Breast epithelium (tissue), 3 donors: ENCODE measurements around the gene TMCC3.
"Not testable (repeated sequence)": the region's sequence is repeated elsewhere in the genome, so short reads cannot be mapped to it uniquely, and the experiment has no call there.

ENCODE experiments used
- POLR2A ChIP-seq: fragments of 450-650 bp; IDR thresholded peaks from one replicate; pipeline ENCODE4 v1.6.1; 2016; ENCODE audit warnings: antibody characterized with exemption, mild to moderate bottlenecking, moderate library complexity
- POLR2AphosphoS5 ChIP-seq, 3 donors: sonication (generic); formaldehyde crosslinking; IDR thresholded peaks; one replicate each; pipeline ENCODE4 v1.6.1; 2017; ENCODE audit warnings: antibody characterized with exemption in 3 of 3
- TF ChIP-seq, protein P1 (sequence below), 3 donors: fragments of 450-650 bp; IDR thresholded peaks; one replicate each; pipeline ENCODE4 v1.5.1; 2016 to 2017; ENCODE audit warnings: antibody characterized with exemption in 3 of 3, mild to moderate bottlenecking in 3 of 3, moderate library complexity in 3 of 3

DNA sequence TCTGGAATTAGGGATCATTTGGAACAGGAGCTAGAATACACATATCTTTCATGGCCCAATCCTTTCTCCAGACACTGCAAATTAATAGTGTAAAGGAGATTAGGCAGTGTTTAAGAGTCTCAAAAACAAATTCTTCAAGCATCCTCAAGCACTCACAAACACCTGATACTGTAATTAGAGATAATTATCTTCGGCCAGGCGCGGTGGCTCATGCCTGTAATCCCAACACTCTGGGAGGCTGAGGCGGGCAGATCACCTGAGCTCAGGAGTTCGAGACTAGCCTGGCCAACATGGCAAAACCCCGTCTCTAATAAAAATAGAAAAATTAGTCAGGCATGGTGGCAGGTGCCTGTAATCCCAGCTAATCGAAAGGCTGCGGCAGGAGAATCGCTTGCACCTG, 57.6 kb downstream of the TMCC3 start:
- TF ChIP-seq, protein P1, sequence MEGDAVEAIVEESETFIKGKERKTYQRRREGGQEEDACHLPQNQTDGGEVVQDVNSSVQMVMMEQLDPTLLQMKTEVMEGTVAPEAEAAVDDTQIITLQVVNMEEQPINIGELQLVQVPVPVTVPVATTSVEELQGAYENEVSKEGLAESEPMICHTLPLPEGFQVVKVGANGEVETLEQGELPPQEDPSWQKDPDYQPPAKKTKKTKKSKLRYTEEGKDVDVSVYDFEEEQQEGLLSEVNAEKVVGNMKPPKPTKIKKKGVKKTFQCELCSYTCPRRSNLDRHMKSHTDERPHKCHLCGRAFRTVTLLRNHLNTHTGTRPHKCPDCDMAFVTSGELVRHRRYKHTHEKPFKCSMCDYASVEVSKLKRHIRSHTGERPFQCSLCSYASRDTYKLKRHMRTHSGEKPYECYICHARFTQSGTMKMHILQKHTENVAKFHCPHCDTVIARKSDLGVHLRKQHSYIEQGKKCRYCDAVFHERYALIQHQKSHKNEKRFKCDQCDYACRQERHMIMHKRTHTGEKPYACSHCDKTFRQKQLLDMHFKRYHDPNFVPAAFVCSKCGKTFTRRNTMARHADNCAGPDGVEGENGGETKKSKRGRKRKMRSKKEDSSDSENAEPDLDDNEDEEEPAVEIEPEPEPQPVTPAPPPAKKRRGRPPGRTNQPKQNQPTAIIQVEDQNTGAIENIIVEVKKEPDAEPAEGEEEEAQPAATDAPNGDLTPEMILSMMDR (IDR thresholded peaks at IDR 0.05) = not testable (repeated sequence)
- TF ChIP-seq POLR2AphosphoS5 (IDR thresholded peaks at IDR 0.05); POLR2A: not testable (repeated sequence)
